HepG2 (cell line): ENCODE results near the gene ADAMTS2. TPM values are rescaled to one million over a fixed set of nuclear protein-coding genes. Genes with fewer than 3 reads are reported as not detected.

Source experiments
- HNRNPH1 ChIP-seq: fragments of 200-400 bp; formaldehyde crosslinking; optimal IDR thresholded peaks from 2 replicates; pipeline ENCODE3; 2017; ENCODE audit warnings: mild to moderate bottlenecking, low read depth, low read length
- ZBTB7B ChIP-seq: sonication (generic); formaldehyde crosslinking; IDR thresholded peaks from 2 replicates; pipeline ENCODE4 v1.4.0; 2020; ENCODE audit warnings: missing genetic modification reagents
- ZNF570 ChIP-seq: sonication (generic); formaldehyde crosslinking; IDR thresholded peaks from 2 replicates; pipeline ENCODE4 v1.4.0; 2020; ENCODE audit warnings: mild to moderate bottlenecking, missing genetic modification reagents, borderline replicate concordance
- polyA plus RNA-seq, 8 experiments: library from polyadenylated mRNA; depleted of rRNA in 3 of 8; stranded (reverse) in 7 of 8; unstranded in 1 of 8; fragments of >200 nt; fragmentation: Illumina TruSeq in 4 of 8; extraction: Trizol in 4 of 8; gene quantifications; 2 replicates each; pipeline versions ENCODE4 v1.2.1 to v1.2.3, GENCODE V29; 2011 to 2016; ENCODE audit warnings: low read depth in 4 of 8, missing spikeins in 1 of 8, mixed read lengths in 1 of 8; ENCODE audit not compliant: insufficient read depth in 1 of 8
- total RNA-seq, 5 experiments: library from RNA; depleted of rRNA; stranded (reverse); fragments of >200 nt; fragmentation: Illumina TruSeq; extraction: Trizol; gene quantifications; 2 replicates each; pipeline ENCODE4 v1.2.3, GENCODE V29; 2016; ENCODE audit warnings: low read depth in 1 of 5
- TF ChIP-seq, protein P1 (sequence below): sonication (generic); formaldehyde crosslinking; IDR thresholded peaks from 2 replicates; pipeline ENCODE4 v1.5.0; 2020; ENCODE audit warnings: mild to moderate bottlenecking, missing genetic modification reagents, borderline replicate concordance

The ADAMTS2 gene
- total and polyA plus RNA-seq, 2 of the 13 experiments (the other 11 are each of a cell fraction or from before 2014, with no cell fraction given): 0.24 to 3.5 TPM

DNA sequence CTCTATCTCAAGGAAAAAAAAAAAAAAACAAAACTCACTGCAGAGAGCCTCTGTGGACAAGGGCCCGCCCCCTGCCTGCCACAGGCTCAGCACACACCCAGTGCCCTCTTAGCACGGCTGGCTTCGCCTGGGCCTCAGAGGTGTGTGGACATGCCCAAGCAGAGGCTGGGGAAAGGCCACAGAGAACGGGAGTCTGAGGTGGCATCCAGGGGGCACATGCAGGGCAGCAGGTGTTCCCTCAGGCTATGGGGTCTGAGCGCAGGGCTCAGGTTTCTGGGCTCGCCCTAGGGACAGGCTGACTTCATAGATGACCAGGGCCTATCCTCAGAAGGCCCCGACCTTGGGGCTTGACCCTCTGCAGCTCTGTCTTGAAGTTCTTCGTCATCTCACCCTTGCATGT is 146.4 kb downstream of the ADAMTS2 start (continued):
- TF ChIP-seq, protein P1, sequence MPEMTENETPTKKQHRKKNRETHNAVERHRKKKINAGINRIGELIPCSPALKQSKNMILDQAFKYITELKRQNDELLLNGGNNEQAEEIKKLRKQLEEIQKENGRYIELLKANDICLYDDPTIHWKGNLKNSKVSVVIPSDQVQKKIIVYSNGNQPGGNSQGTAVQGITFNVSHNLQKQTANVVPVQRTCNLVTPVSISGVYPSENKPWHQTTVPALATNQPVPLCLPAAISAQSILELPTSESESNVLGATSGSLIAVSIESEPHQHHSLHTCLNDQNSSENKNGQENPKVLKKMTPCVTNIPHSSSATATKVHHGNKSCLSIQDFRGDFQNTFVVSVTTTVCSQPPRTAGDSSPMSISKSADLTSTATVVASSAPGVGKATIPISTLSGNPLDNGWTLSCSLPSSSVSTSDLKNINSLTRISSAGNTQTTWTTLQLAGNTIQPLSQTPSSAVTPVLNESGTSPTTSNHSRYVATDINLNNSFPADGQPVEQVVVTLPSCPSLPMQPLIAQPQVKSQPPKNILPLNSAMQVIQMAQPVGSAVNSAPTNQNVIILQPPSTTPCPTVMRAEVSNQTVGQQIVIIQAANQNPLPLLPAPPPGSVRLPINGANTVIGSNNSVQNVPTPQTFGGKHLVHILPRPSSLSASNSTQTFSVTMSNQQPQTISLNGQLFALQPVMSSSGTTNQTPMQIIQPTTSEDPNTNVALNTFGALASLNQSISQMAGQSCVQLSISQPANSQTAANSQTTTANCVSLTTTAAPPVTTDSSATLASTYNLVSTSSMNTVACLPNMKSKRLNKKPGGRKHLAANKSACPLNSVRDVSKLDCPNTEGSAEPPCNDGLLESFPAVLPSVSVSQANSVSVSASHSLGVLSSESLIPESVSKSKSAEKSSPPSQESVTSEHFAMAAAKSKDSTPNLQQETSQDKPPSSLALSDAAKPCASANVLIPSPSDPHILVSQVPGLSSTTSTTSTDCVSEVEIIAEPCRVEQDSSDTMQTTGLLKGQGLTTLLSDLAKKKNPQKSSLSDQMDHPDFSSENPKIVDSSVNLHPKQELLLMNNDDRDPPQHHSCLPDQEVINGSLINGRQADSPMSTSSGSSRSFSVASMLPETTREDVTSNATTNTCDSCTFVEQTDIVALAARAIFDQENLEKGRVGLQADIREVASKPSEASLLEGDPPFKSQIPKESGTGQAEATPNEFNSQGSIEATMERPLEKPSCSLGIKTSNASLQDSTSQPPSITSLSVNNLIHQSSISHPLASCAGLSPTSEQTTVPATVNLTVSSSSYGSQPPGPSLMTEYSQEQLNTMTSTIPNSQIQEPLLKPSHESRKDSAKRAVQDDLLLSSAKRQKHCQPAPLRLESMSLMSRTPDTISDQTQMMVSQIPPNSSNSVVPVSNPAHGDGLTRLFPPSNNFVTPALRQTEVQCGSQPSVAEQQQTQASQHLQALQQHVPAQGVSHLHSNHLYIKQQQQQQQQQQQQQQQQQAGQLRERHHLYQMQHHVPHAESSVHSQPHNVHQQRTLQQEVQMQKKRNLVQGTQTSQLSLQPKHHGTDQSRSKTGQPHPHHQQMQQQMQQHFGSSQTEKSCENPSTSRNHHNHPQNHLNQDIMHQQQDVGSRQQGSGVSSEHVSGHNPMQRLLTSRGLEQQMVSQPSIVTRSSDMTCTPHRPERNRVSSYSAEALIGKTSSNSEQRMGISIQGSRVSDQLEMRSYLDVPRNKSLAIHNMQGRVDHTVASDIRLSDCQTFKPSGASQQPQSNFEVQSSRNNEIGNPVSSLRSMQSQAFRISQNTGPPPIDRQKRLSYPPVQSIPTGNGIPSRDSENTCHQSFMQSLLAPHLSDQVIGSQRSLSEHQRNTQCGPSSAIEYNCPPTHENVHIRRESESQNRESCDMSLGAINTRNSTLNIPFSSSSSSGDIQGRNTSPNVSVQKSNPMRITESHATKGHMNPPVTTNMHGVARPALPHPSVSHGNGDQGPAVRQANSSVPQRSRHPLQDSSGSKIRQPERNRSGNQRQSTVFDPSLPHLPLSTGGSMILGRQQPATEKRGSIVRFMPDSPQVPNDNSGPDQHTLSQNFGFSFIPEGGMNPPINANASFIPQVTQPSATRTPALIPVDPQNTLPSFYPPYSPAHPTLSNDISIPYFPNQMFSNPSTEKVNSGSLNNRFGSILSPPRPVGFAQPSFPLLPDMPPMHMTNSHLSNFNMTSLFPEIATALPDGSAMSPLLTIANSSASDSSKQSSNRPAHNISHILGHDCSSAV (CRISPR knock-in tag): no peak
- TF ChIP-seq ZBTB7B (CRISPR knock-in tag): no peak
- no peak for TF ChIP-seq ZNF570 (CRISPR knock-in tag)
- no peak for TF ChIP-seq HNRNPH1
- TF ChIP-seq, all 625 proteins: peak for 0
